ENCODE data around the gene KLK15.

KLK15 gene, protein sequence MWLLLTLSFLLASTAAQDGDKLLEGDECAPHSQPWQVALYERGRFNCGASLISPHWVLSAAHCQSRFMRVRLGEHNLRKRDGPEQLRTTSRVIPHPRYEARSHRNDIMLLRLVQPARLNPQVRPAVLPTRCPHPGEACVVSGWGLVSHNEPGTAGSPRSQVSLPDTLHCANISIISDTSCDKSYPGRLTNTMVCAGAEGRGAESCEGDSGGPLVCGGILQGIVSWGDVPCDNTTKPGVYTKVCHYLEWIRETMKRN

DNA sequence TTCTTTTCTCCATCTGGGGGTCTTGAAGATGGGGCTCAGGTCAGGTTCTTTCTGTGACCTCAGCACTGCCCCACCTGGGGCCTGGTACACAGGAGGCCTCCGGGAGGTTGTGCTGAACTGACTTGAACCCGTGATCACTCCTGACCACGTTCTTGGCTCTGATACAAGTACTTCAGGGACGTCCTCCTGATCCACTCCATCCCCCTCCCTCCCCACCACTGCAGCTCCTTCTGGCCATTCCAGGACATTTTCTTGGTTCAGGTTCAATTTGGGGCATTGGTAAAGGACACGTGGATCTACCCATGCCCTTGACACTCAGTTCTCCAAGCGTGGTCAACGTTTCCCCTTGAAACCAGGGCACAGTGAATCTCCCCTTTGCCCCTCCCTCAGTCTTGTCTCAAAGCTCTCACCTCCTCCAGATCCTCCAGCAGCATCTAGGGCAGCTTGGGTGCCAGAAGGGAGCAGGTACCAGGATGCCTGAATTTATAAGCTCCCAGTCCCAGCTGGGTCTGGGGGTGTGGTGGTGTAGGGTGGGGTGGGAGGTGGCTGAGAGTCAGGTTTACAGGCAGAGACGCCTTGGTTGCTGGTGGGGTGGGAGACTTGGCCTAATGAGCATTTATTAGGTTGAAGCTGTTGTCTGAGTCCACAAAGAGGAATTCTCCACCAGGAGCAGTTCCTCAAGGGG, at the start of gene KLK15:
Gene KLK15, minus strand, starts transcription at position 458 of the 685 bp plus-strand sequence. CDS start 2,082 bp downstream, outside the sequence.
- no peak for DNase-seq (ENCODE audit: low read depth)

- no peak for DNase-seq (ENCODE audit: low read depth)
Observed at GRCh38 chr19:50882188-50882587, 48.8 kb upstream of the KLK15 start.

DNA sequence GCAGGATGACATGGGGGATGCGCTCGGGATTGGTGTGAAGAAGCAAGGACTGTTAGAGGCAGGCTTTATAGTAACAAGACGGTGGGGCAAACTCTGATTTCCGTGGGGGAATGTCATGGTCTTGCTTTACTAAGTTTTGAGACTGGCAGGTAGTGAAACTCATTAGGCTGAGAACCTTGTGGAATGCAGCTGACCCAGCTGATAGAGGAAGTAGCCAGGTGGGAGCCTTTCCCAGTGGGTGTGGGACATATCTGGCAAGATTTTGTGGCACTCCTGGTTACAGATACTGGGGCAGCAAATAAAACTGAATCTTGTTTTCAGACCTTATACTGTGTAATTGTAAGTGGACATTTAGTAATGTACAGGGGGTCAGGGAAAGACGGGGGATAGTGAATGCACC, 46.9 kb upstream of the KLK15 start:
- no peak for DNase-seq (ENCODE audit: low read depth)

DNA sequence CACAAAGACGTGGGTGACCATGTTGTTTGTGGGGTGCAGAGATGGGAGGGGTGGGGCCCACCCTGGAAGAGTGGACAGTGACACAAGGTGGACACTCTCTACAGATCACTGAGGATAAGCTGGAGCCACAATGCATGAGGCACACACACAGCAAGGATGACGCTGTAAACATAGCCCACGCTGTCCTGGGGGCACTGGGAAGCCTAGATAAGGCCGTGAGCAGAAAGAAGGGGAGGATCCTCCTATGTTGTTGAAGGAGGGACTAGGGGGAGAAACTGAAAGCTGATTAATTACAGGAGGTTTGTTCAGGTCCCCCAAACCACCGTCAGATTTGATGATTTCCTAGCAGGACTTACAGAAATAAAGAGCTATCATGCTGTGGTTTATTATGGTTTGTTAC, 45.5 kb upstream of the KLK15 start:
- DNase-seq (ENCODE audit: low read depth) = no peak

- no peak for DNase-seq (ENCODE audit: low read depth)
Observed at GRCh38 chr19:50877338-50877737, 44.0 kb upstream of the KLK15 start.

DNA sequence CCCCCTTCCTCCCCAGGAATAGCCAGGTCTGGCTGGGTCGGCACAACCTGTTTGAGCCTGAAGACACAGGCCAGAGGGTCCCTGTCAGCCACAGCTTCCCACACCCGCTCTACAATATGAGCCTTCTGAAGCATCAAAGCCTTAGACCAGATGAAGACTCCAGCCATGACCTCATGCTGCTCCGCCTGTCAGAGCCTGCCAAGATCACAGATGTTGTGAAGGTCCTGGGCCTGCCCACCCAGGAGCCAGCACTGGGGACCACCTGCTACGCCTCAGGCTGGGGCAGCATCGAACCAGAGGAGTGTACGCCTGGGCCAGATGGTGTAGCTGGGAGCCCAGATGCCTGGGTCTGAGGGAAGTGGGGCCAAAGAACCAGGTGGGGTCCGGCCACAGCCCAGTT, 43.1 kb upstream of the KLK15 start:
- no peak for DNase-seq (ENCODE audit: low read depth)

GRCh38 chr19:50875795-50876422, 42.5 kb upstream of the KLK15 start:
- no peak for DNase-seq (ENCODE audit: low read depth)

GRCh38 chr19:50874211-50874610, 40.8 kb upstream of the KLK15 start:
- no peak for DNase-seq (ENCODE audit: low read depth)

GRCh38 chr19:50873056-50873455, 39.7 kb upstream of the KLK15 start, which contains the start of gene KLK2:
TSS of gene KLK2 (plus strand) at chr19:50873439. CDS start at chr19:50873474, 35 bp downstream.
- no peak for DNase-seq (ENCODE audit: low read depth)

GRCh38 chr19:50870417-50871089, 37.2 kb upstream of the KLK15 start:
- DNase-seq (ENCODE audit: low read depth) = no peak

- DNase-seq (ENCODE audit: low read depth) = no peak
Observed at GRCh38 chr19:50869479-50869878, 36.1 kb upstream of the KLK15 start.

DNA sequence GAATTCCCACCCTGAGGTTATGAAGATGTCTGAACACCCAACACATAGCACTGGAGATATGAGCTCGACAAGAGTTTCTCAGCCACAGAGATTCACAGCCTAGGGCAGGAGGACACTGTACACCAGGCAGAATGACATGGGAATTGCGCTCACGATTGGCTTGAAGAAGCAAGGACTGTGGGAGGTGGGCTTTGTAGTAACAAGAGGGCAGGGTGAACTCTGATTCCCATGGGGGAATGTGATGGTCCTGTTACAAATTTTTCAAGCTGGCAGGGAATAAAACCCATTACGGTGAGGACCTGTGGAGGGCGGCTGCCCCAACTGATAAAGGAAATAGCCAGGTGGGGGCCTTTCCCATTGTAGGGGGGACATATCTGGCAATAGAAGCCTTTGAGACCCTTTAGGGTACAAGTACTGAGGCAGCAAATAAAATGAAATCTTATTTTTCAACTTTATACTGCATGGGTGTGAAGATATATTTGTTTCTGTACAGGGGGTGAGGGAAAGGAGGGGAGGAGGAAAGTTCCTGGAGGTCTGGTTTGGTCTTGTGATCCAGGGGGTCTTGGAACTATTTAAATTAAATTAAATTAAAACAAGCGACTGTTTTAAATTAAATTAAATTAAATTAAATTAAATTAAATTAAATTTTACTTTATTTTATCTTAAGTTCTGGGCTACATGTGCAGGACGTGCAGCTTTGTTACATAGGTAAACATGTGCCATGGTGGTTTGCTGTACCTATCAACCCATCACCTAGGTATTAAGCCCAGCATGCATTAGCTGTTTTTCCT, 28.3 kb upstream of the KLK15 start:
- no peak for DNase-seq (ENCODE audit: low read depth)

GRCh38 chr19:50861010-50861409, 27.6 kb upstream of the KLK15 start:
- no peak for DNase-seq (ENCODE audit: low read depth)

DNA sequence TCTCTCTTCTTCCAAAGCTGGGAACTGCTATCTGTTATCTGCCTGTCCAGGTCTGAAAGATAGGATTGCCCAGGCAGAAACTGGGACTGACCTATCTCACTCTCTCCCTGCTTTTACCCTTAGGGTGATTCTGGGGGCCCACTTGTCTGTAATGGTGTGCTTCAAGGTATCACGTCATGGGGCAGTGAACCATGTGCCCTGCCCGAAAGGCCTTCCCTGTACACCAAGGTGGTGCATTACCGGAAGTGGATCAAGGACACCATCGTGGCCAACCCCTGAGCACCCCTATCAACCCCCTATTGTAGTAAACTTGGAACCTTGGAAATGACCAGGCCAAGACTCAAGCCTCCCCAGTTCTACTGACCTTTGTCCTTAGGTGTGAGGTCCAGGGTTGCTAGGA, 26.5 kb upstream of the KLK15 start:
- DNase-seq (ENCODE audit: low read depth) = no peak

DNA sequence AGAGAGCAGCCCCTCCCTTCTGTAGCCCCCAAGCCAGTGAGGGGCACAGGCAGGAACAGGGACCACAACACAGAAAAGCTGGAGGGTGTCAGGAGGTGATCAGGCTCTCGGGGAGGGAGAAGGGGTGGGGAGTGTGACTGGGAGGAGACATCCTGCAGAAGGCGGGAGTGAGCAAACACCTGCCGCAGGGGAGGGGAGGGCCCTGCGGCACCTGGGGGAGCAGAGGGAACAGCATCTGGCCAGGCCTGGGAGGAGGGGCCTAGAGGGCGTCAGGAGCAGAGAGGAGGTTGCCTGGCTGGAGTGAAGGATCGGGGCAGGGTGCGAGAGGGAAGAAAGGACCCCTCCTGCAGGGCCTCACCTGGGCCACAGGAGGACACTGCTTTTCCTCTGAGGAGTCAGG, 25.5 kb upstream of the KLK15 start:
- no peak for DNase-seq (ENCODE audit: low read depth)

DNA sequence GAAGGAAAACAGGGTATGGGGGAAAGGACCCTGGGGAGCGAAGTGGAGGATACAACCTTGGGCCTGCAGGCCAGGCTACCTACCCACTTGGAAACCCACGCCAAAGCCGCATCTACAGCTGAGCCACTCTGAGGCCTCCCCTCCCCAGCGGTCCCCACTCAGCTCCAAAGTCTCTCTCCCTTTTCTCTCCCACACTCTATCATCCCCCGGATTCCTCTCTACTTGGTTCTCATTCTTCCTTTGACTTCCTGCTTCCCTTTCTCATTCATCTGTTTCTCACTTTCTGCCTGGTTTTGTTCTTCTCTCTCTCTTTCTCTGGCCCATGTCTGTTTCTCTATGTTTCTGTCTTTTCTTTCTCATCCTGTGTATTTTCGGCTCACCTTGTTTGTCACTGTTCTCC, 24.0 kb upstream of the KLK15 start:
- DNase-seq (ENCODE audit: low read depth) = no peak

GRCh38 chr19:50854636-50855410, 21.4 kb upstream of the KLK15 start, which contains the start of gene KLK3:
TSS of gene KLK3 (plus strand) at chr19:50854915. CDS start at chr19:50854956, 41 bp downstream.
- DNase-seq (ENCODE audit: low read depth) = no peak

- DNase-seq (ENCODE audit: low read depth) = no peak
Observed at GRCh38 chr19:50851620-50852019, 18.2 kb upstream of the KLK15 start.

DNA sequence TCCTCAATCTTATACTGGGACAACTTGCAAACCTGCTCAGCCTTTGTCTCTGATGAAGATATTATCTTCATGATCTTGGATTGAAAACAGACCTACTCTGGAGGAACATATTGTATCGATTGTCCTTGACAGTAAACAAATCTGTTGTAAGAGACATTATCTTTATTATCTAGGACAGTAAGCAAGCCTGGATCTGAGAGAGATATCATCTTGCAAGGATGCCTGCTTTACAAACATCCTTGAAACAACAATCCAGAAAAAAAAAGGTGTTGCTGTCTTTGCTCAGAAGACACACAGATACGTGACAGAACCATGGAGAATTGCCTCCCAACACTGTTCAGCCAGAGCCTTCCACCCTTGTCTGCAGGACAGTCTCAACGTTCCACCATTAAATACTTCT, 17.4 kb upstream of the KLK15 start:
- no peak for DNase-seq (ENCODE audit: low read depth)

GRCh38 chr19:50844296-50844935, 11.0 kb upstream of the KLK15 start:
- no peak for DNase-seq (ENCODE audit: low read depth)
